ENCODE measurements around the gene ISLR.

GRCh38 chr15:74192751-74193150 lies 19.2 kb downstream of the ISLR start:
- TF ChIP-seq POLR2A (IDR thresholded peaks at IDR 0.05; ENCODE audit: low read length) (no peak), GATA1 (IDR thresholded peaks at IDR 0.05; ENCODE audit: low read depth, low read length) (no peak)
